ENCODE results near the gene ARPC1B. TPM values are rescaled to one million over a fixed set of nuclear protein-coding genes. Genes with fewer than 3 reads are reported as not detected.

ARPC1B gene
- total and polyA plus RNA-seq, 9 of the 15 experiments (the other 6 are each of a cell fraction or from before 2014, with no cell fraction given): 6.7 to 357 (median 211) TPM

DNA sequence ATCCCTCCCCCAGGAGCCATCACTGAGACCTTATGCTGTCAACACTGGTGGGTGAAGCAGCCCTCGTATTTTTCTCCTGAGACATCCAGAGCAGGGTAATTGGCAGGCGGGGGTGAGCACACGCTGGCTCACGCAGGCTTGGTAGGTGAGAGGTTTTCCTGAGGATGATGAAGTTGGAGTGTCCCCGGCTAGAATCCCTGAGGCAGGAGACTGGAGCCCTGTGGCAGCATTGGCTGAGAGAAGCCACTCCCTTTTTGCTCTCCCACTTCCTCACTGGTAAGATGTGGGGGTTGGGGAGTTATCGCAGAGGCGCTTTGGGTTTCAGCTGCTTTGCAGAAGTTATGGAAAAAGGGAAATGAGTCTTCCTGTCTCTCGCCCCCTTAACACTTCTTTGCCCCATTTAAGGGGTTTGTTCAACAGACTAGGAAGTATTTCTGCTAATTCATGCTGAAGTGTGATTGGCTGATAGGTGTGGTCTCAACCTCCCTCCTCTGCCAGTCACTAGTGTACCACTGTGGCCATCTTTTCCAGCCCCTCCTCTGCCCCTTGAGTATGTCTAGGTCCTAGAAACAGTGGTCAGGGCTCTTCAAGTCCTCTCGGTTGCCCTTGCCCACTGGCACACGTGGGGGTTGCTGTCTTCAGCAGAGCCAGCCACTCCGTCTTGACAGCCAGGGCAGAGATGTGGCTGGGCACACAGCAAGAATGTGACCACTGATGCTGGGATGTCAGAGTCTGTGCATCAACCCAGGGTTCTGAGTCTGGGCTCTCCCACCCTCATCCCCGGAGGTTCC is 5.7 kb downstream of the ARPC1B start:
- Histone ChIP-seq H3K4me3 (peak overlapping the region; percentile 10; the same call in 1 of the 2 replicates), H4K20me1 (replicated peaks; ENCODE audit: control insufficient read depth, insufficient read depth, low read length) (peaks cover 23% of the 10 kb centered on the region; the same call in 1 of the 2 replicates), H2AFZ (ENCODE audit: low read depth, low read length) (peak overlapping the region; percentile 25; the same call in 1 of the 2 replicates), H3K9me3 (replicated peaks; ENCODE audit: control insufficient read depth, insufficient read depth, low read depth, low read length) (no peaks in the 10 kb centered on the region), H3K36me3 (ENCODE audit: control insufficient read depth, insufficient read depth, low read length) (peaks cover 67% of the 10 kb centered on the region), H3K9ac (ENCODE audit: insufficient read depth in 1 of 2, low read depth in 2 of 2, low read length in 2 of 2) (peak overlapping the region; percentile 64 to 82), H3K9me1 (ENCODE audit: control insufficient read depth, insufficient read depth, low read length) (peaks cover 6% of the 10 kb centered on the region), H3K4me2 (ENCODE audit: insufficient read depth, low read length) (peak overlapping the region; percentile 88), H3K27ac (ENCODE audit: extremely low read depth, low read depth, low read length) (peak overlapping the region; percentile 73), H3K4me1 (replicated peaks in 1 of 2; ENCODE audit: control insufficient read depth in 2 of 2, insufficient read depth in 2 of 2, low read length in 2 of 2) (peaks cover 27 to 57% of the 10 kb centered on the region in 2 experiments), H3K27me3 (ENCODE audit: control insufficient read depth in 2 of 2, insufficient read depth in 2 of 2, low read length in 2 of 2) (no peaks in the 10 kb centered on the region), H3K79me2 (ENCODE audit: control insufficient read depth, insufficient read depth, low read length) (peaks cover 80% of the 10 kb centered on the region)
- peak; percentile 56 to 84 (median 66) for DNase-seq (ENCODE audit: extremely low read depth in 1 of 4, low spot score in 3 of 4)
- BruUV-seq (replicated peaks): TSS peak; percentile 3
- FAIRE-seq: peak; percentile 96
- CTCF ChIA-PET (ENCODE audit: low intra/inter-chr PET ratio): no interaction called here
- intact Hi-C loops (cut with micrococcal nuclease): no loop called here
- POLR2A ChIA-PET: interaction anchor here (0.7 to 1.4 kb wide), 2 partner anchors 10 to 11 kb away, joined by 3 to 4 read pairs; no protein-coding TSS in a partner anchor
- ATAC-seq: peak; percentile 80
- in situ Hi-C loops (cut with MboI): no loop called here
- WGBS (ENCODE audit: insufficient coverage, low coverage, missing lambda C conversion rate): 18% methylated on average over 12 of the region's 12 CpGs
- TF ChIP-seq MAFF (IDR thresholded peaks at IDR 0.05; ENCODE audit: low read length) (peak; percentile 49; the same call in 1 of the 2 replicates), ZFP36 (IDR thresholded peaks at IDR 0.05; ENCODE audit: low read depth, low read length, partially characterized antibody) (no peak), ZNF699 (CRISPR knock-in tag; IDR thresholded peaks at IDR 0.05; ENCODE audit: insufficient replicate concordance) (peak; percentile 25), ZNF165 (CRISPR knock-in tag; IDR thresholded peaks at IDR 0.05; ENCODE audit: borderline replicate concordance) (0 out of 2 replicates have a peak, but pooled peaks have one; percentile 21), CBX2 (IDR thresholded peaks at IDR 0.05; ENCODE audit: insufficient read depth, low read length, poor library complexity, severe bottlenecking) (no peak), PML (IDR thresholded peaks at IDR 0.05; ENCODE audit: low read length) (0 out of 2 replicates have a peak, but pooled peaks have one; percentile 35), CBFB (CRISPR knock-in tag; IDR thresholded peaks at IDR 0.05) (peak; percentile 52; the same call in 1 of the 2 replicates), POLR2A (conservative IDR thresholded peaks at IDR 0.05) (no peak), MYNN (IDR thresholded peaks at IDR 0.05) (peak; percentile 10; the same call in 1 of the 2 replicates), MYNN (CRISPR knock-in tag; IDR thresholded peaks at IDR 0.05) (no peak), C11orf30 (IDR thresholded peaks at IDR 0.05; ENCODE audit: low read depth) (peak; percentile 76), SRSF1 (IDR thresholded peaks at IDR 0.05; ENCODE audit: low read depth, low read length) (no peak), ZNF76 (CRISPR knock-in tag; IDR thresholded peaks at IDR 0.05; ENCODE audit: borderline replicate concordance) (no peak), SOX6 (IDR thresholded peaks at IDR 0.05) (peak; percentile 36; the same call in 1 of the 2 replicates), SAP30 (IDR thresholded peaks at IDR 0.05; ENCODE audit: borderline replicate concordance, insufficient read depth, low read depth, low read length, poor library complexity, severe bottlenecking) (peak; percentile 53)
- TF ChIP-seq, protein P1, sequence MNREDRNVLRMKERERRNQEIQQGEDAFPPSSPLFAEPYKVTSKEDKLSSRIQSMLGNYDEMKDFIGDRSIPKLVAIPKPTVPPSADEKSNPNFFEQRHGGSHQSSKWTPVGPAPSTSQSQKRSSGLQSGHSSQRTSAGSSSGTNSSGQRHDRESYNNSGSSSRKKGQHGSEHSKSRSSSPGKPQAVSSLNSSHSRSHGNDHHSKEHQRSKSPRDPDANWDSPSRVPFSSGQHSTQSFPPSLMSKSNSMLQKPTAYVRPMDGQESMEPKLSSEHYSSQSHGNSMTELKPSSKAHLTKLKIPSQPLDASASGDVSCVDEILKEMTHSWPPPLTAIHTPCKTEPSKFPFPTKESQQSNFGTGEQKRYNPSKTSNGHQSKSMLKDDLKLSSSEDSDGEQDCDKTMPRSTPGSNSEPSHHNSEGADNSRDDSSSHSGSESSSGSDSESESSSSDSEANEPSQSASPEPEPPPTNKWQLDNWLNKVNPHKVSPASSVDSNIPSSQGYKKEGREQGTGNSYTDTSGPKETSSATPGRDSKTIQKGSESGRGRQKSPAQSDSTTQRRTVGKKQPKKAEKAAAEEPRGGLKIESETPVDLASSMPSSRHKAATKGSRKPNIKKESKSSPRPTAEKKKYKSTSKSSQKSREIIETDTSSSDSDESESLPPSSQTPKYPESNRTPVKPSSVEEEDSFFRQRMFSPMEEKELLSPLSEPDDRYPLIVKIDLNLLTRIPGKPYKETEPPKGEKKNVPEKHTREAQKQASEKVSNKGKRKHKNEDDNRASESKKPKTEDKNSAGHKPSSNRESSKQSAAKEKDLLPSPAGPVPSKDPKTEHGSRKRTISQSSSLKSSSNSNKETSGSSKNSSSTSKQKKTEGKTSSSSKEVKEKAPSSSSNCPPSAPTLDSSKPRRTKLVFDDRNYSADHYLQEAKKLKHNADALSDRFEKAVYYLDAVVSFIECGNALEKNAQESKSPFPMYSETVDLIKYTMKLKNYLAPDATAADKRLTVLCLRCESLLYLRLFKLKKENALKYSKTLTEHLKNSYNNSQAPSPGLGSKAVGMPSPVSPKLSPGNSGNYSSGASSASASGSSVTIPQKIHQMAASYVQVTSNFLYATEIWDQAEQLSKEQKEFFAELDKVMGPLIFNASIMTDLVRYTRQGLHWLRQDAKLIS (CRISPR knock-in tag; IDR thresholded peaks at IDR 0.05): 0 out of 2 replicates have a peak, but pooled peaks have one; percentile 32

All from K562 (cell line).